NK-92 (cell line): ENCODE measurements around the gene FGGY.

Experiments
- DNase-seq: peaks from one replicate; lab custom pipeline; 2025; ENCODE audit not compliant: unreplicated experiment; lab: John Stamatoyannopoulos, UW

FGGY gene

DNA sequence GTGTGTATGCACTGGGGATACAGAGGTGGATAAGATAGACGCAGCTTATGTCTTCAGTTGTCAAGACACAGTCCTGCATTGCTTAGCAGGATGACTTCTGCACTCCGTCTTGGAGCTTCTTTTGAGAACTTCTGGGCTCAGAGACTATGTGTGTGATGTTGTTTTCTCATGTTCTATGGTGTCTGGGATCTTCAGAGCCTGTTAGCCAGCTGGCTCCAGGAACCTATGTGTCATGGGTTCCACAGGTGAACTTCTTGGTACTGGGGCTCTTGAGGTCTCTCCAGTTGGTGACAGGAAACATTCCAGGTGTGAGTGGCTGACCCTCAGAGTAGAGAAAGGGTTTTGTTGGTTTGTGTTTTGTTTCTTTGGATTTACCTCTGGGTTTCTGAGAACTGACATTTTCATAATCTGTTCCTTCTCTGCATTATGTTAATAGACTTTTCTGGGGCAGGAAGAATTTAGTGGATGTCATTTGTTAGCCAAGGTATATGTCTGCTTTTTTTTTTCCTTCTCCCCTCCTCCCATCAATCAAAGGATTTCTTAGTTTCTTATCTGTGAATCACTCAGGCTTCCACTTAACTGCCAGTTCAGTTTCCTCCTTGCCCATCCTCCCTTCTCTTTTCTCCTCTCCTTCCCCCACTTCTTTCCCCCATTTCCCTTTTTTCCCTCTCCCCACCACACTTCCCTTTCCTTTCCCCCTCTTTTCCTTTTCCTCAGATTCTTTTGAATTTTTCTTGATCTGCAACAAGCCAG lies 18.1 kb downstream of the FGGY start:
- no peak for DNase-seq

DNA sequence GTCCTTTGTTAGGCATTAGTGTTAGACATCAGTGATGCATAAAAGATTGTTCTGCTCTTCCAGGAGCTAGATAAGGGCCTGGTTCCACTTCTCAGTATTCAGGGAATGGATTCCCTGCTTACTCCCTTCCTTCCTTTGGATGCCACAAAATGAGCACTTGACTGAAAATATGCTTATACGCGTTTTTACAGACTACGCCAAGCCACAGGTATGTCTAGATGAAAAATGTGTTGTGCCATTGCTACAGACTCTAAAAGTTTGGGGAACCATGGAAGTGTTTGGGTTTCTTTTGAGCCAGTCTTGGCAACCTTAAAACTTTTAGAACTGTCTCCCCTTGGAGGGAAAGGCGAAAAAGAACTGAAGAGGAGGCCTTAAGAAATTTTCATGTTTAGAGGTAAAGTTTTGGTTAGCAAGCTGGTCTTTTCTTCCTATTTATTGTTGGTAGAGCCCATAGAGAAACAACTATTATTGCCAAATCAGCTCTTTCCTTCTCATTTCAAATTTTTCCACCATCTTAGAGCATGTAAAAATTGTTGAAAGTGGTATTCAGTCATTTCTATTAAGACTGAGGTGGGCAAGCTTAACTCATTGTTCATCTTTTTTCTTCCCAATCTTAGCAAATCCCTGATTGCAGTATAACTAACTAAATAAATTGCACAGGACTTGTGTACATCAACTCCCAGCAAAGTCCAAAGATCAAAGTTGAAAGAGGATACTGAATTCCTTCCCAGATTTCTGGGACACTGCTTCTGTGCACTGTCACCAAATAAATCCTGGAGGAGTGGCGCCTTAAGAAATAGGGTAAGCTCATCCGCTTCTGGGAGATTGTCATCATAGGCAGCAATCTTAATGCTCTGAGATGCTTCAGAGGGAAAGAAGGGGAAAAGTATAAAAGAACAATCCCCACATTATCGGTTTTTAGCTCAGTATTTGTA lies 18.9 kb downstream of the FGGY start:
- DNase-seq, result no peak

GRCh38 chr1:59316497-59317128 lies 19.7 kb downstream of the FGGY start:
- no peak for DNase-seq

- no peak for DNase-seq
Observed at GRCh38 chr1:59317343-59317742, 20.4 kb downstream of the FGGY start.

GRCh38 chr1:59317780-59318179 lies 20.9 kb downstream of the FGGY start:
- DNase-seq, result no peak

DNA sequence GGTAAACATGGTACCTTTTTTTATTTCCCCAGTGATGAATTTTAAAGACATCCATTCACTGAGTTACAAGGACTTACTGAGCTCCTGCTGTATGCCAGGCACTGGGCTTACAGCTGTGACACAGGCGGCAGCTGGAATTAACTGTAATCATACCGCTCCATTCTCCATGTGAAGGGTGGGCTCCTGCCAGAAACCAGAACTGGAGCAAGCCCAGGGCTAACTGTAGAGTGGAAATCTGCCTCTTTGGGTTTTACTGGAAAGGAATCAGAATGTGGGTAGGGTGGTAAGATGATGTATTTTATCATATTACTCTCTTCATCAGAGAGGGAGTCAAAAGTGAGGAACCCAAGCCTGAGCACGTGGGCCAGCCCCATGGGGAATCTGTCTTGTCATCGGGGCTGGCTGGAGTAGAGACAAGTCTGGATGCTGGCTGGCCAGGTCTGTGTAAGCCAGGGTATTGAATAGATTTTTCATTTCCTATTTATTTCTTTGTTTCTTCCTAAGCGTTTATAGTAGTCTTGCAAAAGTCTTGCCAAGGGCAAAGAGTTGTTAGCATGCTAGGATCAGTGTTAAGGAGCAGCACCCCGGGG lies 21.5 kb downstream of the FGGY start:
- no peak for DNase-seq

GRCh38 chr1:59322394-59322793 lies 25.5 kb downstream of the FGGY start:
- no peak for DNase-seq

DNA sequence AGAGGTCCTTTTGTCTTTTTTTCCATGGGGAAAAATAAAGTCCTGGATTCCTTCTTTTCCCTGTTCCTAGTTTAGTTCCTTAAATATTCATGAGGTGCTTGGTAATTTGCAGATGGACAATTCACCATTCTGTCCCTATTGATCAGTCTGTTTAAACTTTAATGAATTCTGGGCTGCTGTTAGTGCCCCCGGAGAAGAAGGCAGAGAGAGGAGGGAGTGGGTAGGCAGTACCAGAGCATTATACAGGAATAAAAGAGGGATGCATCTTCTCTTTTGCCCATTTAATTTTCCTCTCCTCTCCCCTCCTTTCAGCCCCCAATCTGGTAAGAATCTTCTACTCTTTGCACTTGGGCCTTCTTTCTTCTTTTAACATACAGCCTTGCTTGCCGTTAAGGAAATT lies 25.9 kb downstream of the FGGY start:
- DNase-seq, result no peak

DNA sequence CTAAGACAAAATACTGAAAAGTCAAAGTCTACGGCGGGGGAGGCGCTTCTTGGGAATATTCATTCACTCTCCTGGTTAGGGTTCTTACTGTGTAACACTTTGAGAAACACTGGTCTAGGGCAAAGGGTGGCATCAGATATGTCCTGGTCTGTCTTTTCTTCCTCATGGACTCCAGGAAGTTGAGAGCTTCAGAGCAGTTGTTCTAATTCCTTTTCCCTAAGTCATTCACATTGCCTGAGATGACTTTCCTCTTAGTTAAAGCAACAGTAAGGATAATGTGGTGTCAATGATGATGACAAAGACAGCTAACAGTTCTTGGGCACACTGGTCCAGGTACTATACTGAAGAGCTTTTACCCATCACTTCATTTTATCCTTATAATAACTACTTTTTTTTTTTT lies 27.0 kb downstream of the FGGY start:
- no peak for DNase-seq

GRCh38 chr1:59328353-59328752 lies 31.5 kb downstream of the FGGY start:
- no peak for DNase-seq

- DNase-seq, result no peak
Observed at GRCh38 chr1:59329412-59330053, 32.6 kb downstream of the FGGY start.

DNA sequence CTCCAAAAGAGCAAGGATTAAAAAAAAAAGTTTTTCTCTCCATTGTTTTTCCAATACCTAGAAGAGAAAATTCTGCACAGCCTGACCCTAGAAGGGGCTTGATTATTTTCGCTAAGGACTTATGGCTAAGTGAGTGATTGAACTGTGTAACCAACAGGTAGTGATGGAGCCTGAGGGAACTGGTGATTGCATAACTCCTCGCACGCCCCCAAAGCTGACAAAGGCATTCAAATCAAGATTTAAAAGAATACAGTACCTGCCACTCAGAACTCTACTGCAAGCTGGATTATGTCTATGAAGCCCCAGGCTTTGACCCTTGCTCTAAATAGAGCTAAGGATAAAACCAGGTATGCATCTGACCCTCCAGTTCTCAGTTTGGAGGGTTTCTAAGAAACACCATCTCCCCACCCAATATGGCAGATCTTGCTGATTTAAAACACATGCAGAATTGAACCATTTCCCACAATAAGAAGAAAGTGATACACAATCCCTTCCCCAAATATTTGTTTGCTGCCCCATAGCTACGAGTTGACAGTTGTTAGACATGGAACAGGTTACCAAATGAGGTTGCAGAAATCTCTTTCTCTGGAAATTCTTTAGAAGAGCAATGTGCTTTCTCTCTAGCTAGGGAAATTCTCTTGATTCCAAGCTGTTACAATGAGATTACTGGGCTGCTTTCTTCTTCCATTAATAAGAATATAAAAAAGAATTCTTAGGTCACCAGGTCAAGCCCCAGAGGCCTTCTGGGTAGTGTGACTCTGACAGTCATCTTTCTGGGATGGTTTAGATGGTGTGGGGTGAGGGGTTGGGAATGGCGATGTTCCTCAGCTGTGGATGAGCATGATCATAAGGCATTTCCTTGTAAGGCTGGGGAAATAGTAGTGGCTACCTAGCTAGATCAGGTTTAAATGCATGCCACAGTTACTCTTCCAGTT lies 35.1 kb downstream of the FGGY start:
- DNase-seq, result no peak

GRCh38 chr1:59332983-59333382 lies 36.1 kb downstream of the FGGY start:
- DNase-seq, result no peak

DNA sequence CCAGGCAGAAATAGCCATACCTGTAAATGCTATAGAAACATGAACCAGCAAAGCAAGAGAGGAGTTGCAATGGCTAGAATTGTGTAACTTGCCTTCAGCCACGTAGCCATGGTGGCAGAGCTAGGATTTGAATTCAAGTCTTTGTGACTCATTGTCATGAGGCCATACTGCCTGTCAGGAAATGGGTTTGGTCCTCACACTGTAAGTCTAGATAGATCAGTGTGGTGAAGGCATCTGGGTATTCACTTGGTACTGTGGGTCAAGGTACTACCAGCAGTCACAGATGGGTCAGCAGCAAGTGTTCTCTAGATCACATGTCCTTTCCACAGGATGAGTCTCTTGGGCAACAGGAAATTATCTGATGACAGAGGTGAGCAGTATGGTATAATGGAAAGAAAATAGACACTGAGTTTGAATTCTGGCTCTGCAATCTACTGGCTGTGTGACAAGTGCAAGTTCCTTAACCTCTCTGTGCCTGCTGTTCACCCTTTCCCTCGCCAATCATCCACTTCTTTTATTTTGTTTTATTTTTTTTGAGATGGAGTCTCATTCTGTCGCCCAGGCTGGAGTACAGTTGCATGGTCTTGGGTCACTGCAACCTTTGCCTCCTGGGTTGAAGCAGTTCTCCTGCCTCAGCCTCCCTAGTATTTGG lies 36.9 kb downstream of the FGGY start:
- DNase-seq, result no peak

DNA sequence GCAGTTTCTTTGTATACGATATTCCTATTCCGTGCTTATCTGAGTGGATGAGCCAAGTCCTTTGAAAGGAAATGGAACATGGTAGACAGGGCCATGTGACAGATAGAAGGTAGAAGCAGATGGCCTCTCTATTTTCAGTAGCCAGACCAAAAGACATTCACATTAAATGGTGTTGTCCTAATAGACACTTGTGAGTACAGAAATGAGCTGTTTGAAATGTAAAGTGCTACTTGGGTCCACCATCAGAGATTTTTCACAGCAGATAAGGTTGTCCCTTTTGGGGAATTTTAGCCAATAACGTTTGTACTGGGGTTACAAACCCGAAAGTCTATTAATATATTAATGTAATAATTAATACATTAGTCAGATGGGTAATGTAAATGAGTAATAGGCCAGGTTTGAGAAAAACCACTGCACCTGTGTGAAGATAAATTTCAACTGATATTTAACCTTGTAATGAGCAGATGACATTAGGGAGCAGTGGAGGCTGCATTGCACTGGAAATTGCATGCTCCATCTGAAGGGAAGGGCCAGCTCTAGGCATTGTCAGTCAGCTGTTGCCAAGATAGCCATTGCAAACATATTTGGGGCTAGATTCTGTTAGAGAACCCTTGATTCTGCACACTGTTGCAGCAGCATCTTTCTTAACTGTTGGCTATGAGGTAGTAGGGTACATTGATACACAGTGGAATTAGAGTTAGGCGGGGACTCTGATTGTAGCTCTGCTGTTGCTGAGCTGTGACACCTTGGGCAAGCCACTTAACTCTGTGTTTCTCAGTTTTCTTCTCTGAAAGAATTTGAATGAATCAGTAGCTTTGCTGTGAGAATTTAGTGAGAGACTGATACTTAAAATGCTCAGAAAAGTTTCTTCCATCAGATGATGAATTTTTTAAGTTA lies 43.8 kb downstream of the FGGY start:
- no peak for DNase-seq

DNA sequence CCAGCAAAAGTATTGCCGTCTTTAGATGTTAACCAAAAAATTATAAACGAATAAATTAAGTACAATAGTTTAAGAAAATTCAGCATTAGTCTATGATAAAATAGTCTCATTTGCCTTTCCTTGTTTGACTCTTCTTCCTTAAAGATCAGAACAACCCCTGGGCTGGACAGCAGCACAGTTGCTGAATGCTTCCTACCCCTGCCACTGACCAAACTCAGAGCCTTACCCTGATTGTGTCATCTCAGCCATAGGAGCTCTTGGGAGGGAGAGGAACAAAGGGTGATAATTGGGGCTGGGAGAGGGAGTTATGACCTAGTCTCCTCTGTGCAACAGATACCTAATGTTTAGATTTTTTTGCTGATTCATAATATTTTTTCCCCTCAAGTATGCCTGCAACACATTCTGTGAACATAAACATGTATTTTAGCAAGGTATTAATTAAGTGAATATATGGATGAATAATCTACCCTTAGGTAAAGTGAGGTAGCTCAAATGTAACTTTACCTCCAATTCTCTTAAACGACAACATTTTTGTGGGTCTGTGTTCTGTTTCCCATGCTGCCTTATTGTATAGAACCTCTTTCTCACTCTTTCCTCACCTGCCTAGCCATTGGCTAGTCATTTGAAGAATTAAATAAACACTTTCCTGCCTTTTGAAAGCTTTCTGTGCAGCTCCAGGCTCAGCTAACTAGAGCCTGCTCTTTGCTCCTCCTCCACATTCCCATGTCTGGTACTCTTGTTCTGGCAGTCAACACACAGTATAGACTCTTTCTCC lies 46.1 kb downstream of the FGGY start:
- DNase-seq, result no peak

- DNase-seq, result no peak
Observed at GRCh38 chr1:59343576-59343840, 46.6 kb downstream of the FGGY start.

- no peak for DNase-seq
Observed at GRCh38 chr1:59345221-59345620, 48.3 kb downstream of the FGGY start.
